GM21529 (cell line): Measurements from ENCODE around the gene MEX3C.

Experiments used
- ATAC-seq: cut with Tn5 transposase; IDR thresholded peaks from one replicate; pipeline ENCODE4 v1.9.1; 2021; ENCODE audit not compliant: unreplicated experiment

Gene MEX3C

GRCh38 chr18:51192026-51192425, 5.5 kb downstream of the MEX3C start:
- ATAC-seq = no peak

GRCh38 chr18:51191128-51191717, 6.3 kb downstream of the MEX3C start:
- no peak for ATAC-seq

- ATAC-seq = no peak
These were observed 7.5 kb downstream of the MEX3C start for GRCh38 chr18:51190000-51190399.

- ATAC-seq = peak; percentile 39
These were observed 9.3 kb downstream of the MEX3C start for GRCh38 chr18:51188024-51188701.

- ATAC-seq = no peak
These were observed 12.4 kb downstream of the MEX3C start for GRCh38 chr18:51185075-51185474.

- ATAC-seq = no peak
These were observed 13.4 kb downstream of the MEX3C start for GRCh38 chr18:51184091-51184457.

GRCh38 chr18:51183372-51184090, 13.9 kb downstream of the MEX3C start:
- no peak for ATAC-seq

- no peak for ATAC-seq
These were observed 14.7 kb downstream of the MEX3C start for GRCh38 chr18:51182824-51183223.

GRCh38 chr18:51171625-51172259, 25.7 kb downstream of the MEX3C start:
- peak; percentile 17 for ATAC-seq

GRCh38 chr18:51171223-51171622, 26.3 kb downstream of the MEX3C start:
- peak; percentile 68 for ATAC-seq

- no peak for ATAC-seq
These were observed 26.8 kb downstream of the MEX3C start for GRCh38 chr18:51170664-51171063.

- ATAC-seq = peak; percentile 42
These were observed 27.8 kb downstream of the MEX3C start for GRCh38 chr18:51169731-51170130.

- no peak for ATAC-seq
These were observed 28.4 kb downstream of the MEX3C start for GRCh38 chr18:51168960-51169662.

- no peak for ATAC-seq
These were observed 29.3 kb downstream of the MEX3C start for GRCh38 chr18:51168026-51168742.

- no peak for ATAC-seq
These were observed 32.2 kb downstream of the MEX3C start for GRCh38 chr18:51165296-51165695.

GRCh38 chr18:51164761-51165281, 32.7 kb downstream of the MEX3C start:
- no peak for ATAC-seq

- ATAC-seq = no peak
These were observed 33.1 kb downstream of the MEX3C start for GRCh38 chr18:51164342-51164741.

GRCh38 chr18:51163543-51163942, 33.9 kb downstream of the MEX3C start:
- ATAC-seq = no peak

- ATAC-seq = no peak
These were observed 34.9 kb downstream of the MEX3C start for GRCh38 chr18:51162617-51163016.

GRCh38 chr18:51160646-51161045, 36.8 kb downstream of the MEX3C start:
- no peak for ATAC-seq
